ENCODE measurements around the gene MSTO1.
A peak's percentile ranks its signal among the peaks of the same experiment; 100 is the strongest.
"Not testable (repeated sequence)": the region's sequence is repeated elsewhere in the genome, so short reads cannot be mapped to it uniquely, and the experiment has no call there.

The MSTO1 gene

GRCh38 chr1:155609515-155610256 lies at the start of gene MSTO1:
Gene MSTO1, plus strand, starts transcription at chr1:155610218. Its CDS starts 31 bp downstream, at chr1:155610249.
- peak; percentile 94 for DNase-seq

GRCh38 chr1:155561779-155562580 lies 48.0 kb upstream of the MSTO1 start:
- peak; percentile 60 for DNase-seq

- DNase-seq, result peak; percentile 94
Observed at GRCh38 chr1:155562581-155563376, 47.2 kb upstream of the MSTO1 start, which contains the start of gene ASH1L. Gene ASH1L, minus strand, starts transcription at chr1:155562803. Its CDS starts 41,284 bp downstream, at chr1:155521519.

GRCh38 chr1:155563377-155564022 lies 46.5 kb upstream of the MSTO1 start:
- DNase-seq, result peak; percentile 29

GRCh38 chr1:155569988-155570592 lies 39.9 kb upstream of the MSTO1 start:
- no peak for DNase-seq

GRCh38 chr1:155570593-155570990 lies 39.4 kb upstream of the MSTO1 start:
- no peak for DNase-seq

GRCh38 chr1:155574077-155574476 lies 35.9 kb upstream of the MSTO1 start:
- no peak for DNase-seq

GRCh38 chr1:155575608-155576007 lies 34.4 kb upstream of the MSTO1 start:
- DNase-seq, result not testable (repeated sequence)

- not testable (repeated sequence) for DNase-seq
Observed at GRCh38 chr1:155583846-155584245, 26.2 kb upstream of the MSTO1 start.

GRCh38 chr1:155589282-155589681 lies 20.7 kb upstream of the MSTO1 start:
- DNase-seq, result not testable (repeated sequence)

- not testable (repeated sequence) for DNase-seq
Observed at GRCh38 chr1:155590516-155591247, 19.3 kb upstream of the MSTO1 start.

GRCh38 chr1:155591770-155592169 lies 18.2 kb upstream of the MSTO1 start:
- DNase-seq, result peak; percentile 78

GRCh38 chr1:155595877-155596474 lies 14.0 kb upstream of the MSTO1 start:
- DNase-seq, result not testable (repeated sequence)

GRCh38 chr1:155596864-155597263 lies 13.2 kb upstream of the MSTO1 start:
- no peak for DNase-seq

- no peak for DNase-seq
Observed at GRCh38 chr1:155598842-155599331, 11.1 kb upstream of the MSTO1 start.

- not testable (repeated sequence) for DNase-seq
Observed at GRCh38 chr1:155599828-155600572, 10.0 kb upstream of the MSTO1 start.

GRCh38 chr1:155607708-155608107 lies 2.3 kb upstream of the MSTO1 start:
- no peak for DNase-seq

- DNase-seq, result no peak
Observed at GRCh38 chr1:155608888-155609225, 1.2 kb upstream of the MSTO1 start.

GRCh38 chr1:155610257-155610647 lies 234 bp downstream of the MSTO1 start:
- DNase-seq, result not testable (repeated sequence)

- not testable (repeated sequence) for DNase-seq
Observed at GRCh38 chr1:155613226-155613625, 3.2 kb downstream of the MSTO1 start.
